ENCODE measurements around the gene IFT172. TPM values are rescaled to one million over a fixed set of nuclear protein-coding genes. Genes with fewer than 3 reads are reported as not detected.

IFT172 gene
- total and polyA plus RNA-seq, 2 donors (not counting 3 experiments of a cell fraction or from before 2014, with no cell fraction given) = 29.4 to 34.1 TPM

- FAIRE-seq = peak; percentile 69
- TF ChIP-seq CTCF (IDR thresholded peaks at IDR 0.05; ENCODE audit: extremely low read depth in 1 of 2, insufficient read depth in 1 of 2, low read depth in 1 of 2, low read length in 2 of 2) (no peak), FOS (IDR thresholded peaks at IDR 0.05; ENCODE audit: borderline replicate concordance, insufficient read depth, low read length) (no peak), MYC (IDR thresholded peaks at IDR 0.05; ENCODE audit: low read depth, low read length) (no peak), MAX (IDR thresholded peaks at IDR 0.05; ENCODE audit: insufficient read depth, insufficient read length) (no peak)
- Histone ChIP-seq H3K27me3 (ENCODE audit: control insufficient read depth in 2 of 2, insufficient read depth in 2 of 2, low read length in 2 of 2) (peaks cover 1 to 5% of the 10 kb centered on the region in 2 experiments), H2AFZ (ENCODE audit: low read depth, low read length) (peak overlapping the region; percentile 71), H3K4me2 (ENCODE audit: insufficient read depth, low read length) (peak overlapping the region; percentile 99), H3K9me3 (replicated peaks; ENCODE audit: control insufficient read depth, insufficient read depth, low read length) (no peaks in the 10 kb centered on the region), H3K79me2 (ENCODE audit: control insufficient read depth, insufficient read depth, low read length) (peaks cover 54% of the 10 kb centered on the region), H3K4me1 (ENCODE audit: control insufficient read depth, extremely low read depth, insufficient read depth, low read length) (peaks cover 20% of the 10 kb centered on the region), H3K9ac (replicated peaks; ENCODE audit: extremely low read depth, insufficient read depth, low read length) (peak overlapping the region; percentile 85), H4K20me1 (replicated peaks; ENCODE audit: control insufficient read depth, extremely low read depth, insufficient read depth, low read length) (peaks cover 2% of the 10 kb centered on the region), H3K4me3 (replicated peaks in 1 of 3; ENCODE audit: insufficient read depth in 1 of 3, low read depth in 1 of 3, low read length in 3 of 3) (peak overlapping the region; percentile 71 to 90 (median 84)), H3K9me1 (replicated peaks; ENCODE audit: control insufficient read depth, extremely low read depth, insufficient read depth, low read length) (no peaks in the 10 kb centered on the region), H3K36me3 (ENCODE audit: control insufficient read depth in 2 of 2, extremely low read depth in 1 of 2, insufficient read depth in 2 of 2, low read length in 2 of 2) (peaks cover 0 to 6% of the 10 kb centered on the region in 2 experiments), H3K27ac (ENCODE audit: insufficient read depth, low read depth, low read length) (peak overlapping the region; percentile 73)
- POLR2A ChIA-PET = interaction anchor here (2.9 kb wide), 1 partner anchor 20 kb away, joined by 18 read pairs; the partner anchor contains the start of gene NRBP1
- DNase-seq (ENCODE audit: low read depth, low spot score) = peak; percentile 12
- CTCF ChIA-PET = interaction anchor here (1.0 to 4.3 kb wide), 9 partner anchors 11 to 274 kb away, joined by 3 to 75 read pairs (median 5); partner anchors contain the start of genes GTF3C2, NRBP1, SLC4A1AP and SUPT7L
- dilution Hi-C loops (cut with MboI; ENCODE audit: extremely low pct_ligation_motif_present, low sequenced_read_pairs) (no loop called here), intact Hi-C loops (cut with micrococcal nuclease) (loop anchor here (1.0 to 5.0 kb wide), 6 partner anchors 20 to 275 kb away; partner anchors contain the start of genes CCDC121, GPN1, IFT172 and NRBP1)
- BruUV-seq (replicated peaks) = TSS peak; percentile 45
These were observed 80.8 kb downstream of the IFT172 start for GRCh38 chr2:27408601-27409320.
